ENCODE data around the gene RANGAP1.
"Not testable (repeated sequence)": the region's sequence is repeated elsewhere in the genome, so short reads cannot be mapped to it uniquely, and the experiment has no call there.

The RANGAP1 gene

GRCh38 chr22:41259756-41260155, 26.2 kb downstream of the RANGAP1 start:
- DNase-seq (ENCODE audit: low read depth in 2 of 3, low spot score in 2 of 3), result not testable (repeated sequence)

- no peak for DNase-seq (ENCODE audit: low read depth in 2 of 3, low spot score in 2 of 3)
Measured at GRCh38 chr22:41257696-41258095, 28.3 kb downstream of the RANGAP1 start.

- DNase-seq (ENCODE audit: low read depth in 2 of 3, low spot score in 2 of 3), result no peak
Measured at GRCh38 chr22:41256254-41257253, 29.4 kb downstream of the RANGAP1 start.

- no peak for DNase-seq (ENCODE audit: low read depth in 2 of 3, low spot score in 2 of 3)
Measured at GRCh38 chr22:41254230-41254629, 31.8 kb downstream of the RANGAP1 start.

- no peak for DNase-seq (ENCODE audit: low read depth in 2 of 3, low spot score in 2 of 3)
Measured at GRCh38 chr22:41252365-41252764, 33.6 kb downstream of the RANGAP1 start.

DNA sequence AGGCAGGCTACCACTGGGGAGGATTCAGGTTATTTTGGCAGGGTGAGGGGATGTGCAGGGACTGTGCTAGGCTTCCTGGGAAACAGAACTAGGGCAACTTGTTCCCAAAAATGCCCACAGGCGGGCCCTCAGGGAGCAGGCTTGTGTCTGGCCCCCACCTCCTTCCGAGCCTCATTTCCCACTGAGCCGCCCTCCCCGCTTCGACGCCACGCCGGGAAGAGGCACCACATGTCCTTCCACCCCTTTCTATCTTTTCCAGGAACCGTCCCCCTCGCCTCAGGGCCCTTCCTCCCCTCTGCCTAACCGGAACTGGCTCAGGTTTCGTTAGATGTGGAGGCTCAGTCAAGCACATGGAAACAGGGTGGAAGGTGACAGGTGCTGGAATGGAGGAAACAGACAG, 35.9 kb downstream of the RANGAP1 start:
- no peak for DNase-seq (ENCODE audit: low read depth in 2 of 3, low spot score in 2 of 3)

GRCh38 chr22:41249442-41249841, 36.5 kb downstream of the RANGAP1 start:
- DNase-seq (ENCODE audit: low read depth in 2 of 3, low spot score in 2 of 3), result no peak

GRCh38 chr22:41248758-41249157, 37.2 kb downstream of the RANGAP1 start:
- DNase-seq (ENCODE audit: low read depth in 2 of 3, low spot score in 2 of 3), result no peak

- DNase-seq (ENCODE audit: low read depth in 2 of 3, low spot score in 2 of 3), result no peak
Measured at GRCh38 chr22:41248314-41248713, 37.7 kb downstream of the RANGAP1 start.

DNA sequence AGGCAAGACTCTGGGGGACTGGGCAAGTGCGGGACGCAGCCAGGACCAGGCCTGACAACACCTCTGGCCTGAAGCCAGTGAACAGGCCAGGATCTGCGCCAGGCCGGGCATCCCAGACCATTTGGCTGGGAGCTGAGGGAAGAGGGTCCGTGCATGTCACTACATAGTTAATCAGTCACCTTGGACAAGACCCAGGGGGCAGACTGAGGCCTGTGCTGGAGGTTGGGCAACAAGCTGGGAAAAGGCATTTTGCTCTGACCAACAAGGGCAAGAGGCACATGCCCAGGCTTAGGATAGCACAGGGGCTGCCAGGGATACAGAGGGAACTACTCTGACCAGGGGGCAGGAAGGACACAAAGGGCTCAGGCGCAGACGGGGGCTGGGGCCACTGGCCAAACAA, 38.3 kb downstream of the RANGAP1 start:
- DNase-seq (ENCODE audit: low read depth in 2 of 3, low spot score in 2 of 3), result no peak

DNA sequence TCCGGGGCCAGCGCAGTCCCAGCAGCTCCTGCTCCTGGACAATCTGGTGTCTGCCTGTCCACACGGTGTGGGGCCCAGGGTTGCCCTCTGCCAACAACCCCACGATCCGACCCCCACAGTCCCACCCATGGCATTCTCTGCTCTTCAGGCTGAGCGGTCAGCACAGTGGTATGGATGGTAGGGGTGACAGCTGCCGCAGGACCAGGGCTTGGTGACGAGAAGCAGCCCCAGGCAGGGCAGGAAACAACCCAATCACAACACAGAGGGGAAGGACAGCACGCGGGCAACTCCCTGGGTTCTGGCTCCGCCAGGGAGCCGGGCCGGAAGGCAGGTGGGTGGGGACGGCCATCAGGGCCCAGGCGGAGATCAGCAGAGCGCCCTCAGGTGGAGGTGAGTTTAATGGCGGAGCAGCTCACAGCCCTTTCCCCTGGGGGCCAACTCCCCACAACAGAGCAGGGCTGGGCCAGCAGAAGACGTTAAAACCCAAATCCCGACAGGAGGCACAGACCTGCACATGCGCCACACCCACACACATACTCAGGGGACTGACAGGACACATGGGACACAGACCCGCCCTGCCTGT, 40.0 kb downstream of the RANGAP1 start:
- DNase-seq (ENCODE audit: low read depth in 2 of 3, low spot score in 2 of 3), result no peak

- no peak for DNase-seq (ENCODE audit: low read depth in 2 of 3, low spot score in 2 of 3)
Measured at GRCh38 chr22:41243361-41243760, 42.6 kb downstream of the RANGAP1 start.

DNA sequence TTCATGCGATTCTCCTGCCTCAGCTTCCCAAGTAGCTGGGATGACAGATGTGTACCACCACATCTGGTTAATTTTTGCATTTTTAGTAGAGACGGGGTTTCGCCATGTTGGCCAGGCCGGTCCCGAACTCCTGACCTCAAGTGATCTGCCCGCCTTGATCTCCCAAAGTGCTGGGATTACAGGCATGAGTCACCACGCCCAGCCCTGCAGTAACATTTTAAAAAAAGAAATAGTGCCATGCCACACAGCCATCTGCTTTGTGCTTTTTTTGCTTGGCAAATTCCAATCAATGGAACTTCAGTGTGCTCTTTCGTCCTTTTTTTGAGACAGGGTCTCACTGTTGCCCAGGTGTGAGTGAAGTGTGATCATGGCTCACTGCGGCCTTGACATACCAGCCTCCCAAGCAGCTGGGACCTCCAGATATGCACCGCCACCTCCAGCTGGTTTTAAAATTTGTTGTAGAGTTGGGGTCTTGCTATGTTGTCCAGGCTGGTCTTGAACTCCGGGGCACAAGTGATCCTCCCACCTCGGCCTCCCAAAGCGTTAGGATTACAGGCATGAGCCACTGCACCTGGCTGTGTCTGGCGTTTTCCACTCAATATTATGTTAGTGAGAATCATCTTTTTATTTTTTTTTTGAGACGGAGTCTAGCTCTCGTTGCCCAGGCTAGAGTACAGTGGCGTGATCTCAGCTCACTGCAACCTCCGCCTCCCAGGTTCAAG, 43.4 kb downstream of the RANGAP1 start:
- DNase-seq (ENCODE audit: low read depth in 2 of 3, low spot score in 2 of 3), result no peak

GRCh38 chr22:41241133-41241676, 44.8 kb downstream of the RANGAP1 start:
- DNase-seq (ENCODE audit: low read depth in 2 of 3, low spot score in 2 of 3), result no peak

GRCh38 chr22:41240377-41241132, 45.4 kb downstream of the RANGAP1 start, which contains the start of gene CHADL:
TSS of gene CHADL (minus strand) at chr22:41240931. CDS start at chr22:41240881, 50 bp downstream.
- no peak for DNase-seq (ENCODE audit: low read depth in 2 of 3, low spot score in 2 of 3)

GRCh38 chr22:41239443-41240128, 46.4 kb downstream of the RANGAP1 start:
- DNase-seq (ENCODE audit: low read depth in 2 of 3, low spot score in 2 of 3), result no peak

DNA sequence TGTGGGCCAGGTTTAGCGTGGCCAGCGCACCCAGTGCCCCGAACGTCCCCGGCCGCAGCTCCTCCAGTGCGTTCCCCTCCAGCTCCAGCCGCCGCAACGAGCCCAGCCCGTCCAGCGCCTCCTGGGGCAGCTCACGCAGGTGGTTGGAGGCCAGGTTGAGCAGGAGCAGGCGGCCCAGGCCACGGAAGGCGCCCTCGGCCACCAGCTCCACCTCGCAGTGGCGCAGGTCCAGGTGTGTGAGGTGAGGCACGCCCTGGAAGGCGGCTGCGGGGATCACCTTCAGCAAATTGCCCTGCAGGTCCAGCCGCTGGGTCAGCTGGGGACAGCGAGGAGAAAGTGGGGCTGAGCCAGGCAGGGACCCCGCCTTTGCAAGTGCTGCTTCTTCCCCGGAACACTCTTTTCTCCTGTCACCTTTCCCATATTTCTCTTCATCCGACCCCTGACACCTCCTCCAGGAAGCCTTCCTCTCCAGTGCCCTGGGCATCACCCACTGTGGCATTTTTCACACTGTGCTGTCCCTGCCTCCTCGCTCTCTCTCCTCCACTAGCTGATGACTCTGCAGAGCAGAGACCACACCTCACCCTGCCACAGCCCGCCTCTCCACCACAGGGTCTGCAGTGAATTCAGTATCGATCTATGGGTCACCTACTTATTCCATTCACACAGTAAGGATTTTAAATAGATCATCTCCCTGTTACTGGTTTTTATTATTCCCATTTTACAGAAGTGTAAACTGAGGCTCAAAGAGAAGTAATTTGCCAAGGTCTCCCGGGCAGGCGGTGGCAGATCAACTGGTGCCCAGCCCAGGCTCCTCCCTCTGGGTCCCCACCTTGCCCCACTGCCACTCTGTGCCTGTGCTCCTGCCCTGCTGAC, 47.2 kb downstream of the RANGAP1 start:
- no peak for DNase-seq (ENCODE audit: low read depth in 2 of 3, low spot score in 2 of 3)

DNA sequence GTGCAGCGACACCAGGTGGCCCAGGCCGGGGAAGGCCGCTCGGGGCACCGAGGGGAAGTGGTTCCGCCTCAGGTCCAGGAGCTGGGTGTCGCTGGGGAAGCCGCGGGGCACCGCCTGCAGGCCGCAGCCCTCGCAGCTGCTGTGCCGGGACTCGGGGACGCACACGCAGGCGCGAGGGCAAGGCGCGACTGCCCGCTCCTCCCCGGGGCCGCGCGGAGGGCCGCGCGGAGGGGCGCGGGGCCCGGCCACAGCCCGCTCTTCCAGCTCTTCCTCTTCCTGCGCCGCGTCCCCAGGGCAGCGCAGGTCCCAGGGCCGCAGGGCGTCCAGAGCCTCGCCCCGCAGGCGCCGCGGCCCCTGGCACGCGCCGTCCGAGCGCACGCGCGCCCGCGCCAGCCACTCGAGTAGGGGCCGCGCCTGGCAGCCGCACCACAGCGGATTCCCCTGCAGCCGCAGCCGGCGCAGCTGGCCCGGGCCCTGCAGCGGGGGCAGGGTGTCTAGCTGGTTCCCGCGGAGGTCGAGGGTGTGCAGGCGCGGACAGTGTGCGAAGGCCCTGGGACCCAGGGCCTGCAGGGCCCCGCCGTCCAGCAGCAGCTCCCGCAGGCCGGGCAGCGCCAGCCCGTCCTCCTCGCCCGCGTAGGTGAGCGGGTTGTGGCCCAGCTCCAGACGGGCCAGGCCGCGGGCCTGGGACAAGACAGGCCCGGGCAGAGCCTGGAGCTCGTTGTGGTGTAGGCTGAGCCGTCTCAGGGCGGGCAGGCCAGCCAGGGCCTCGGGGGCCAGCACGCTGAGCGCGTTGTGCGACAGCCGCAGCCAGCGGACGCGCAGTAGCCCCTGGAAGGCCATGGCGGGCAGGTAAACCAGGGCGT, 48.0 kb downstream of the RANGAP1 start:
- DNase-seq (ENCODE audit: low read depth in 2 of 3, low spot score in 2 of 3), result peak; percentile 52 to 57 (median 52)

Measured in activated CD8-positive, alpha-beta memory T cell treated with anti-CD3 and anti-CD28 coated beads for 48 hours (primary cell).